BLaER1 (cell line): ENCODE measurements around the gene RNU1-3.
A peak's percentile ranks its signal among the peaks of the same experiment; 100 is the strongest.
"Not testable (repeated sequence)": the region's sequence is repeated elsewhere in the genome, so short reads cannot be mapped to it uniquely, and the experiment has no call there.

Experiments used
- H3K27ac ChIP-seq: shearing (Covaris generic); formaldehyde crosslinking; 2 replicates; pipeline ENCODE4 v1.8.1; 2022
- H3K27me3 ChIP-seq: shearing (Covaris generic); formaldehyde crosslinking; 2 replicates; pipeline ENCODE4 v1.8.1; 2022
- H3K36me3 ChIP-seq: shearing (Covaris generic); formaldehyde crosslinking; 2 replicates; pipeline ENCODE4 v1.8.1; 2022
- H3K4me1 ChIP-seq: shearing (Covaris generic); formaldehyde crosslinking; 2 replicates; pipeline ENCODE4 v1.8.1; 2022
- H3K4me2 ChIP-seq: shearing (Covaris generic); formaldehyde crosslinking; 2 replicates; pipeline ENCODE4 v1.8.1; 2022
- H3K4me3 ChIP-seq: shearing (Covaris generic); formaldehyde crosslinking; 2 replicates; pipeline ENCODE4 v1.8.1; 2022
- H3K9ac ChIP-seq: shearing (Covaris generic); formaldehyde crosslinking; 2 replicates; pipeline ENCODE4 v1.8.1; 2022
- H3K9me3 ChIP-seq: shearing (Covaris generic); formaldehyde crosslinking; 2 replicates; pipeline ENCODE4 v1.8.1; 2022
- H4K20me1 ChIP-seq: shearing (Covaris generic); formaldehyde crosslinking; 2 replicates; pipeline ENCODE4 v1.8.1; 2022
- Cebpa-rat ChIP-seq: shearing (Covaris generic); IDR thresholded peaks from 2 replicates; pipeline ENCODE4 v1.8.1; 2022

Gene RNU1-3

GRCh38 chr1:16621681-16622315 lies 45.0 kb downstream of the RNU1-3 start:
- H3K36me3 ChIP-seq: peaks cover 76% of the 10 kb centered on the region
- not testable (repeated sequence) for H3K4me3 ChIP-seq, H3K27me3 ChIP-seq, H3K9me3 ChIP-seq, H3K9ac ChIP-seq, H3K27ac ChIP-seq, H3K4me2 ChIP-seq
- H3K4me1 ChIP-seq: peaks cover 32% of the 10 kb centered on the region
- TF ChIP-seq Cebpa-rat: 0 out of 2 replicates have a peak, but pooled peaks have one; percentile 22
- H4K20me1 ChIP-seq: peaks cover 31% of the 10 kb centered on the region

GRCh38 chr1:16621300-16621658 lies 45.5 kb downstream of the RNU1-3 start:
- peaks cover 31% of the 10 kb centered on the region for H4K20me1 ChIP-seq
- no peak overlapping the region for H3K4me2 ChIP-seq
- H3K4me3 ChIP-seq: no peak overlapping the region
- no peak overlapping the region for H3K27ac ChIP-seq
- no peaks in the 10 kb centered on the region for H3K27me3 ChIP-seq
- H3K36me3 ChIP-seq: peaks cover 71% of the 10 kb centered on the region
- H3K9ac ChIP-seq: no peak overlapping the region
- H3K4me1 ChIP-seq: peaks cover 27% of the 10 kb centered on the region
- no peak for TF ChIP-seq Cebpa-rat
- no peaks in the 10 kb centered on the region for H3K9me3 ChIP-seq

GRCh38 chr1:16619803-16620501 lies 46.8 kb downstream of the RNU1-3 start:
- not testable (repeated sequence) for H3K4me2 ChIP-seq, H3K9me3 ChIP-seq, H3K9ac ChIP-seq, H3K27me3 ChIP-seq, H3K27ac ChIP-seq, H3K4me3 ChIP-seq
- peaks cover 61% of the 10 kb centered on the region for H3K36me3 ChIP-seq
- H3K4me1 ChIP-seq: peaks cover 18% of the 10 kb centered on the region
- peaks cover 24% of the 10 kb centered on the region for H4K20me1 ChIP-seq

GRCh38 chr1:16618719-16619118 lies 48.0 kb downstream of the RNU1-3 start:
- Histone ChIP-seq H3K27ac (no peak overlapping the region), H3K4me2 (no peak overlapping the region), H3K27me3 (0 out of 2 replicates have a peak, but pooled peaks cover 5% of the 10 kb centered on the region), H4K20me1 (peaks cover 13% of the 10 kb centered on the region), H3K36me3 (peaks cover 52% of the 10 kb centered on the region), H3K4me3 (no peak overlapping the region), H3K4me1 (peaks cover 15% of the 10 kb centered on the region), H3K9me3 (no peaks in the 10 kb centered on the region), H3K9ac (no peak overlapping the region)
- TF ChIP-seq Cebpa-rat: no peak

GRCh38 chr1:16617778-16618580 lies 48.8 kb downstream of the RNU1-3 start:
- H4K20me1 ChIP-seq: peaks cover 6% of the 10 kb centered on the region; the same call in 1 of the 2 replicates
- peak overlapping the region; percentile 1; the same call in 1 of the 2 replicates for H3K9ac ChIP-seq
- peaks cover 46% of the 10 kb centered on the region for H3K36me3 ChIP-seq
- no peak overlapping the region for H3K4me3 ChIP-seq
- TF ChIP-seq Cebpa-rat: no peak
- no peak overlapping the region for H3K4me2 ChIP-seq
- peaks cover 11% of the 10 kb centered on the region for H3K4me1 ChIP-seq
- no peak overlapping the region for H3K27ac ChIP-seq
- H3K9me3 ChIP-seq: no peaks in the 10 kb centered on the region
- peaks cover 5% of the 10 kb centered on the region; the same call in 1 of the 2 replicates for H3K27me3 ChIP-seq

GRCh38 chr1:16617114-16617631 lies 49.6 kb downstream of the RNU1-3 start:
- Histone ChIP-seq H3K4me3 (no peak overlapping the region), H4K20me1 (peaks cover 13% of the 10 kb centered on the region), H3K9ac (peak overlapping the region; percentile 1; the same call in 1 of the 2 replicates), H3K36me3 (peaks cover 38% of the 10 kb centered on the region), H3K27ac (no peak overlapping the region), H3K4me1 (peaks cover 17% of the 10 kb centered on the region), H3K27me3 (peaks cover 13% of the 10 kb centered on the region; the same call in 1 of the 2 replicates), H3K4me2 (no peak overlapping the region), H3K9me3 (no peaks in the 10 kb centered on the region)
- no peak for TF ChIP-seq Cebpa-rat
